Measurements from ENCODE around the gene RMP24.
"Not testable (repeated sequence)": the region's sequence is repeated elsewhere in the genome, so short reads cannot be mapped to it uniquely, and the experiment has no call there.

RMP24 gene

GRCh38 chr18:35972197-35973000 is at the start of gene RMP24:
RMP24 (plus strand) TSS chr18:35972679.
- peak; percentile 95 for DNase-seq (ENCODE audit: low spot score)

GRCh38 chr18:35923939-35924684 is 48.4 kb upstream of the RMP24 start:
- DNase-seq (ENCODE audit: low spot score), result no peak

- DNase-seq (ENCODE audit: low spot score), result no peak
Measured at GRCh38 chr18:35926884-35927283, 45.6 kb upstream of the RMP24 start.

- DNase-seq (ENCODE audit: low spot score), result no peak
Measured at GRCh38 chr18:35927430-35927829, 45.0 kb upstream of the RMP24 start.

- no peak for DNase-seq (ENCODE audit: low spot score)
Measured at GRCh38 chr18:35933982-35934381, 38.5 kb upstream of the RMP24 start.

GRCh38 chr18:35934891-35935290 is 37.6 kb upstream of the RMP24 start:
- DNase-seq (ENCODE audit: low spot score), result no peak

- DNase-seq (ENCODE audit: low spot score), result no peak
Measured at GRCh38 chr18:35935805-35936204, 36.7 kb upstream of the RMP24 start.

- DNase-seq (ENCODE audit: low spot score), result no peak
Measured at GRCh38 chr18:35936951-35937350, 35.5 kb upstream of the RMP24 start.

- no peak for DNase-seq (ENCODE audit: low spot score)
Measured at GRCh38 chr18:35938158-35938557, 34.3 kb upstream of the RMP24 start.

- no peak for DNase-seq (ENCODE audit: low spot score)
Measured at GRCh38 chr18:35938562-35938961, 33.9 kb upstream of the RMP24 start.

GRCh38 chr18:35939138-35939537 is 33.3 kb upstream of the RMP24 start:
- peak; percentile 64 for DNase-seq (ENCODE audit: low spot score)

- no peak for DNase-seq (ENCODE audit: low spot score)
Measured at GRCh38 chr18:35941299-35941698, 31.2 kb upstream of the RMP24 start.

- DNase-seq (ENCODE audit: low spot score), result no peak
Measured at GRCh38 chr18:35942133-35942532, 30.3 kb upstream of the RMP24 start.

GRCh38 chr18:35942661-35943060 is 29.8 kb upstream of the RMP24 start:
- no peak for DNase-seq (ENCODE audit: low spot score)

GRCh38 chr18:35948080-35948479 is 24.4 kb upstream of the RMP24 start:
- DNase-seq (ENCODE audit: low spot score), result no peak

GRCh38 chr18:35949090-35949489 is 23.4 kb upstream of the RMP24 start:
- no peak for DNase-seq (ENCODE audit: low spot score)

GRCh38 chr18:35949903-35950627 is 22.4 kb upstream of the RMP24 start:
- peak; percentile 75 for DNase-seq (ENCODE audit: low spot score)

- no peak for DNase-seq (ENCODE audit: low spot score)
Measured at GRCh38 chr18:35950628-35950982, 21.9 kb upstream of the RMP24 start.

- no peak for DNase-seq (ENCODE audit: low spot score)
Measured at GRCh38 chr18:35953688-35954087, 18.8 kb upstream of the RMP24 start.

GRCh38 chr18:35956226-35956625 is 16.3 kb upstream of the RMP24 start:
- DNase-seq (ENCODE audit: low spot score), result no peak

- no peak for DNase-seq (ENCODE audit: low spot score)
Measured at GRCh38 chr18:35962320-35962719, 10.2 kb upstream of the RMP24 start.

GRCh38 chr18:35964319-35964718 is 8.2 kb upstream of the RMP24 start:
- DNase-seq (ENCODE audit: low spot score), result no peak

GRCh38 chr18:35967866-35968265 is 4.6 kb upstream of the RMP24 start:
- DNase-seq (ENCODE audit: low spot score), result not testable (repeated sequence)

Data from iPS-NIHi11 (cell line).